Thoracic aorta (tissue), 2 donors: ENCODE measurements around the gene ADGRA1. TPM values are rescaled to one million over a fixed set of nuclear protein-coding genes. Genes with fewer than 3 reads are reported as not detected.

Experiments used
- ATAC-seq: fragments of 150-250 bp; one replicate; pipeline ENCODE4 v1.8.0; 2017; ENCODE audit warnings: low read depth; ENCODE audit not compliant: insufficient number of reproducible peaks, low FRiP score
- DNase-seq: peaks from one replicate; pipeline ENCODE4 v3.0.0-alpha.2; 2020; ENCODE audit warnings: low spot score
- H3K27ac ChIP-seq, 2 donors: fragments of 200-600 bp; sonication (generic); 1 replicate in 1 of 2; 2 replicates in 1 of 2; pipeline ENCODE4 v1.5.1; 2016; ENCODE audit warnings: mild to moderate bottlenecking in 2 of 2, moderate library complexity in 2 of 2
- H3K27me3 ChIP-seq: fragments of 200-600 bp; sonication (generic); replicated peaks from 2 replicates; pipeline ENCODE4 v1.6.0; 2016; ENCODE audit warnings: mild to moderate bottlenecking; ENCODE audit not compliant: insufficient read depth
- H3K36me3 ChIP-seq: fragments of 200-600 bp; sonication (generic); one replicate; pipeline ENCODE4 v1.5.1; 2016
- H3K4me1 ChIP-seq, 2 donors: fragments of 200-600 bp; sonication (generic); 1 replicate in 1 of 2; 2 replicates in 1 of 2; pipeline versions ENCODE4 v1.5.1 to v1.6.0; 2016; ENCODE audit warnings: low read depth in 2 of 2, mild to moderate bottlenecking in 1 of 2; ENCODE audit not compliant: control insufficient read depth in 1 of 2
- H3K4me3 ChIP-seq: fragments of 200-600 bp; sonication (generic); 2 replicates; pipeline ENCODE4 v1.5.1; 2016; ENCODE audit warnings: mild to moderate bottlenecking
- H3K9me3 ChIP-seq: fragments of 200-600 bp; sonication (generic); 2 replicates; pipeline ENCODE4 v1.5.1; 2016
- CTCF ChIP-seq: fragments of 200-600 bp; sonication (generic); IDR thresholded peaks from one replicate; pipeline ENCODE4 v1.5.1; 2019; ENCODE audit warnings: antibody characterized with exemption
- total RNA-seq, 2 donors: library from RNA; depleted of rRNA; stranded (reverse); fragments of >200 nt; gene quantifications; one replicate each; pipeline versions ENCODE4 v1.1.0 to v1.2.3, GENCODE V29; 2016

Gene ADGRA1
- total RNA-seq, 2 donors from 2014 or later, result not detected

- TF ChIP-seq CTCF, result no peak
- no peaks in the 10 kb centered on the region for H3K27me3 ChIP-seq
- peaks cover 0 to 10% of the 10 kb centered on the region in 2 donors for H3K4me1 ChIP-seq
- no peak for ATAC-seq
- DNase-seq, result no peak
- H3K36me3 ChIP-seq, result no peaks in the 10 kb centered on the region
- H3K9me3 ChIP-seq, result no peaks in the 10 kb centered on the region
- H3K27ac ChIP-seq, result no peak overlapping the region
- H3K4me3 ChIP-seq, result no peak overlapping the region
Measured at GRCh38 chr10:133071733-133072132, 16.0 kb upstream of the ADGRA1 start.

- Histone ChIP-seq H3K4me1 (peaks cover 0 to 7% of the 10 kb centered on the region in 2 donors), H3K27ac (no peak overlapping the region), H3K36me3 (no peaks in the 10 kb centered on the region), H3K4me3 (no peak overlapping the region), H3K9me3 (no peaks in the 10 kb centered on the region), H3K27me3 (no peaks in the 10 kb centered on the region)
- DNase-seq (no peak), ATAC-seq (no peak)
- TF ChIP-seq CTCF, result no peak
Measured at GRCh38 chr10:133072196-133072595, 15.5 kb upstream of the ADGRA1 start.

GRCh38 chr10:133072720-133073390 is 14.9 kb upstream of the ADGRA1 start:
- H3K27me3 ChIP-seq, result no peaks in the 10 kb centered on the region
- TF ChIP-seq CTCF, result no peak
- DNase-seq (no peak), ATAC-seq (no peak)
- peaks cover 0 to under 1% of the 10 kb centered on the region in 2 donors for H3K4me1 ChIP-seq
- H3K9me3 ChIP-seq, result no peaks in the 10 kb centered on the region
- H3K36me3 ChIP-seq, result no peaks in the 10 kb centered on the region
- H3K4me3 ChIP-seq, result no peak overlapping the region
- no peak overlapping the region for H3K27ac ChIP-seq

GRCh38 chr10:133075346-133076137 is 12.2 kb upstream of the ADGRA1 start:
- no peak for ATAC-seq
- Histone ChIP-seq H3K27ac (no peak overlapping the region), H3K9me3 (no peaks in the 10 kb centered on the region), H3K4me1 (no peaks in the 10 kb centered on the region), H3K36me3 (no peaks in the 10 kb centered on the region), H3K27me3 (no peaks in the 10 kb centered on the region), H3K4me3 (no peak overlapping the region)
- no peak for TF ChIP-seq CTCF
- DNase-seq, result no peak

GRCh38 chr10:133076274-133077038 is 11.3 kb upstream of the ADGRA1 start:
- no peaks in the 10 kb centered on the region for H3K4me1 ChIP-seq
- ATAC-seq (no peak), DNase-seq (no peak)
- no peak overlapping the region for H3K27ac ChIP-seq
- no peaks in the 10 kb centered on the region for H3K9me3 ChIP-seq
- no peaks in the 10 kb centered on the region for H3K27me3 ChIP-seq
- H3K36me3 ChIP-seq, result no peaks in the 10 kb centered on the region
- H3K4me3 ChIP-seq, result no peak overlapping the region
- no peak for TF ChIP-seq CTCF
